Aorta (tissue), 5 donors: ENCODE results near the gene BAIAP2. TPM values are rescaled to one million over a fixed set of nuclear protein-coding genes. Genes with fewer than 3 reads are reported as not detected.

Experiments used
- ATAC-seq: fragments of 200-7000 bp; cut with Tn5 transposase; one replicate; pipeline ENCODE4 v1.9.1; 2022; ENCODE audit warnings: moderate library complexity; ENCODE audit not compliant: low FRiP score
- DNase-seq, 2 donors: peaks; one replicate each; pipeline ENCODE4 v3.0.0-alpha.2; 2020
- H3K27ac ChIP-seq, 2 donors: one replicate each; pipeline ENCODE4 v1.5.1; 2013; ENCODE audit warnings: low read length in 2 of 2, mild to moderate bottlenecking in 2 of 2, moderate library complexity in 2 of 2, control low read depth in 1 of 2, inconsistent platforms in 1 of 2, low read depth in 1 of 2
- H3K27me3 ChIP-seq, 2 donors: one replicate each; pipeline ENCODE4 v1.6.1; 2013; ENCODE audit warnings: control low read depth in 1 of 2, low read length in 1 of 2, mild to moderate bottlenecking in 1 of 2, moderate library complexity in 1 of 2; ENCODE audit not compliant: insufficient read depth in 2 of 2, control insufficient read depth in 1 of 2
- H3K36me3 ChIP-seq, 2 donors: one replicate each; pipeline ENCODE4 v1.6.1; 2013; ENCODE audit warnings: control low read depth in 1 of 2, low read length in 1 of 2, mild to moderate bottlenecking in 1 of 2; ENCODE audit not compliant: insufficient read depth in 2 of 2, control insufficient read depth in 1 of 2
- H3K4me1 ChIP-seq, 2 donors: one replicate each; pipeline ENCODE4 v1.6.1; 2013; ENCODE audit warnings: low read length in 2 of 2, control low read depth in 1 of 2, mild to moderate bottlenecking in 1 of 2, moderate library complexity in 1 of 2; ENCODE audit not compliant: insufficient read depth in 2 of 2, control insufficient read depth in 1 of 2
- H3K4me3 ChIP-seq, 2 donors: one replicate each; pipeline ENCODE4 v1.5.1; 2013; ENCODE audit warnings: low read length in 2 of 2, control low read depth in 1 of 2, mild to moderate bottlenecking in 1 of 2
- H3K9me3 ChIP-seq: one replicate; pipeline ENCODE4 v1.6.1; 2013; ENCODE audit warnings: mild to moderate bottlenecking, low read length; ENCODE audit not compliant: control insufficient read depth
- WGBS, 2 donors: extraction: QIAGEN DNeasy Blood & Tissue Kit; methylation state at CpG; one replicate each; pipeline ENCODE4 v1.1.7; 2013; 5-methylcytosine and 5-hydroxymethylcytosine counted together
- intact Hi-C, 2 donors: fragments of 100-400 bp; cut with DNase I; formaldehyde crosslinking; loops; one replicate each; pipeline versions ENCODE4 v1.14.2 to v1.15.0; 2022
- polyA plus RNA-seq, 2 donors: library from polyadenylated mRNA; stranded (reverse); fragments of 200-250 nt; gene quantifications; one replicate each; pipeline ENCODE4 v1.2.3, GENCODE V29; 2013
- total RNA-seq, 2 donors: library from RNA; stranded (reverse); fragmentation: NEBNext Ultra II Directional; extraction: Animal tissue kit (Norgen Biotek cat#: 25700); gene quantifications; one replicate each; pipeline ENCODE4 v1.2.1, GENCODE V29; 2021
- donor health status: healthy with polysubstance abuse.
- donor health status: Bipolar disorder and iron deficiency.
- donor health status: DM: no; HTN: no; CAD: no.
- donor health status: DM: no; HTN: no; CAD: no.
- donor health status: DM: yes; HTN: yes; CAD: no.

BAIAP2 gene
- total and polyA plus RNA-seq, 4 donors, result 1.7 to 23.7 (median 14.3) TPM

DNA sequence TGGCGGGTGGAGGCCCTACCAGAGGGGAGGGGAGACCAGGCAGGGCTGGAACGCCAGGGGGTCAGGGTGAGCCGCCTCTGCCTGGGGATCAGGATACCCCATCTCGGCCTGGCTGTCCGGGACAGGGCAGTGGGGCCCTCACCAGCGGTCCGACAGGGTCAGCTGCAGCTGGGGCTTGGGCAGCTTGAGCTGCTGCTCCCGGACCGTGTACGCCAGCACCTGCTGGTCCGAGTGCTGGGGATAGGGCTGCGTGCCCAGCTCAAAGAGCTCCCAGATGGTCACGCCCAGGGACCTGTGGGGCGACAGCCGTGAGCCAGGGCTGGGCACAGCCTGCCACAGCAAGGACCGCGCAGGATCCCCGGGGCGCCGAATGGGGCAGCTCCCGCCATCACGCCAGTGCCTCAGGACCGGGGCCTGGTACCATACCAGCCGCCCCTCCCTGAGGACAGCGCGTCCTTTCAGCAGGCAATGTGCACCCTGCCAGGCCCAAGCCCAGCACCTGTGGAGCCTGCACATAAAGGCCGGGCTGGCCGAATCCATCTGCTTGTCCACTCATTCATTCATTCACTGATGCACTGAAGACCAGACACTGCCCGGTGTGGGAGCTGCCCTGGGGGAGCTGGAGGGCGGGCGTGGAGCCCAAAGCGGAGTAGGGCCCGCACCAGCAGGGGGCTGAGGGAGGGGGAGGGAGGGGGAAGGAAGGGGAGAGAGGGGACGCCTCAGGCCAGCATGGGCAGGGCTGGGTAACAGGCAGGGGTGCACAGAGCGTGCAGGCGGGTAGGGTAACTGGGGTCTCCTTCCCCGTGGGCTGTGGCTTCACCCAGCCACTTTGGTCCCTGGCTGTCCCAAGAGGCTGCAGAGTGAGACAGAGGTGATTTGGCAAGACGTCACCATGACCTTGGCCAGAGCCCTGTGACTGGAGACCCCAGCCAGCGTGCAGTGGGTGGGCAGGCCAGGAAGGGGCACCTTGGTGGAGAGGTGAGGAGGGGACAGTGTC lies 88.4 kb downstream of the BAIAP2 start:
- H3K27me3 ChIP-seq, result no peaks in the 10 kb centered on the region
- no peaks in the 10 kb centered on the region for H3K36me3 ChIP-seq
- 92 to 95% methylated on average over 39 of the region's 39 CpGs for WGBS, 2 donors
- no peak overlapping the region for H3K27ac ChIP-seq
- DNase-seq (no peak), ATAC-seq (no peak)
- intact Hi-C loops, result no loop called here
- no peaks in the 10 kb centered on the region for H3K9me3 ChIP-seq
- H3K4me3 ChIP-seq, result no peak overlapping the region
- no peaks in the 10 kb centered on the region for H3K4me1 ChIP-seq

DNA sequence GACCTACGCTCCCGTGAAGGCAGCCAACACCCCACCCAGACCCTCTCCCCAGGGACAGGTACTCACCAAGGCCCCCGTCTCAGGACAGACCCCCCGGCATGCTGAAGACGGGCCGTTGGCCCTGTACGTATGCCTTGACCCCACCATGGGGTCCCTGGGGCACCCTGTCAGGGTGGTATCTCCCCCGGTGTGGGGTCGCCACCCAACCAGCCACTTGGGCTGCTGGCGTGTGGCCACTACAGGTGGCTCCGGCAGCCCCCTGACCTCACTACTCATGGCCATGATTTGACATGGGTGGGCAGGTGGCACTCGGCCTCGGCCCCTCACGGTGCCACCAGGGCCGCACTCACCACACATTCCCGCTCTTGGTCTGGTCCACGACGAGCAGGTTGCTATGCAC lies 89.4 kb downstream of the BAIAP2 start:
- Histone ChIP-seq H3K36me3 (no peaks in the 10 kb centered on the region), H3K27me3 (no peaks in the 10 kb centered on the region), H3K27ac (no peak overlapping the region), H3K4me3 (no peak overlapping the region), H3K4me1 (no peaks in the 10 kb centered on the region), H3K9me3 (no peaks in the 10 kb centered on the region)
- ATAC-seq (no peak), DNase-seq (no peak)
- intact Hi-C loops, result no loop called here
- 95% methylated on average over 18 of the region's 18 CpGs for WGBS, 2 donors

DNA sequence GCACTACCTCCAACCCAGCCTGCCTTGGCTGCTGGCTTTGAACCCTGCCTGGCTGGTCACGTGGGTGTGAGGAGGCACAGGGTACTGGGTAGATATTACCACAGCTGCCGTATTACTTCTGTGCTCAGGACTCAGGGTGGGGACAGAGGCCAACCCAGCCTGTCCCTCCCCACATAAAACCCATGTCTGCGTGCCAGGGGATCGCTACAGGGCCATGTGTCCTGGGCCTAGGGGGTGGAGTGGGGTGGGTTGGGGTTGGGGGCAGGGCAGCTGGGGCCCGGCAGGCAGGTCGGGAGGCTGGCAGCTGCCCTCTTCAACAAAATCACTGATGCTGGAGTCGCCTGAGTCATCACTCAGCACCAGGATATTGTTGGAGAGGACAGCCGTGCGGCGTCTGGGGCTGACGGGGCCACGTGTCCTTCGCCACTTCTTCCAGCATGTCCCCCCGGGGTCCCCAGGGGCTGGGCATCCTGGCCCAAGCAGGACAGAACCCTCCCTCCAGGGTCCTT lies 90.7 kb downstream of the BAIAP2 start:
- H3K36me3 ChIP-seq, result no peaks in the 10 kb centered on the region
- H3K4me3 ChIP-seq, result no peak overlapping the region
- H3K27ac ChIP-seq, result no peak overlapping the region
- WGBS, 2 donors, result 49 to 73% methylated on average over 14 of the region's 14 CpGs
- H3K27me3 ChIP-seq, result no peaks in the 10 kb centered on the region
- intact Hi-C loops, result no loop called here
- DNase-seq, result no peak
- H3K4me1 ChIP-seq, result no peaks in the 10 kb centered on the region
- no peak for ATAC-seq
- no peaks in the 10 kb centered on the region for H3K9me3 ChIP-seq

DNA sequence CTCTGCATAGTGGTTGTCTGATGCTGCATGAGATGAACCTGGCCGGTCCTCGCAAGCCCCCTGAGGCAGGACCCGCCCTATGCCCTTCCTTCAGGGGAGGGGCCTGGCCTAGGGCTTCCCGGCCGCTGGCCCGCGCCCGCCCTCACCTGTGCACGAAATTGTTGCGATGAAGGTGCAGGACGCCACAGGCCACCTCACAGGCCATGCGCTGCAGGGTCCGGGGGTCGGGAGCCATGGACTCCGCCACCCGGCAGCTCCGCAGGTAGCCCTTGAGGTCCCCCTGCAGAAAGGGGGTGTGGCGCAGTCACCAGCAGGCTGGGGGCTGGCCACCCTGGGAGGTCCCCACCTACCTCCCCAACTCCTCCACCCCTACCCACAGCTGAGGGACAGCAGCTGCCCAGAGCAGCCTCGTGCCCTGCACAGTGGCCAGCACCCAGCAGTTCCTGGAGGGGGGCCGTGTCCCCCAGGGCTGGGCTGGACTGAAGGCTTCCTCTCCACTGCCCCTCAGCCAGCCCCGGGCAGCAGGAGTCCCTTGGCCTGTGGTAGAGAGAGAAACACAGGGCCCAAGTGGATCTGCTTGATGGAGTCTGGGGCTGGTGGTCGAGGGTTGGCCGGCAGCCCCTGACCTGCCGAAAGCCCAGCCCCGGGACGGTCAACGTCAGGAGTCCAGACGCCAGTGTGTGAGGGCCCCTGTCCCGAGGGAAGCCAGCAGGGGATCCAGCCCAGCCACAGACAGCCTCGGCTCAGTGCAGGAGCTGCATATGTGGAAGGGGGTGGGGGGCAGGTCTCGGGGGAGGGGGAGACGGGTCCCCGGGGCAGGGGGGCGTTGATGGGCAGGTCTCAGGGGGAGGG lies 91.6 kb downstream of the BAIAP2 start:
- no peaks in the 10 kb centered on the region for H3K36me3 ChIP-seq

DNA sequence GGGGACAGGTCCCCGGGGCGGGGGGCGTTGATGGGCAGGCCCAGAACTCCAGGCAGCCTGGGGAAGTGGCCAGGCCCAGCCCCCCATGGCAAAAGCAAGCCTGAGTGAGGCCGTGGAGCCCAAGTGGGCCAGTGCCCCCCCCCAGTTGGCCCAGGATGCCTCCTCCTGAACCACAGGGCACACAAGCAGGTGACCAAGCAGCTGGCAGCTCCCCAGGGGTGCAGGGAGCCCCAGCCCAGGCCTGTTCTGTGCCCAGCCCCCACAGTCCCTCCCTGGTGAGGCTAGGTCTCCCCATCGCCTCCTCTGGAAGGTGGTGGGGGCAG lies 92.1 kb downstream of the BAIAP2 start:
- Histone ChIP-seq H3K36me3 (no peaks in the 10 kb centered on the region), H3K4me3 (no peak overlapping the region), H3K9me3 (no peaks in the 10 kb centered on the region), H3K27ac (no peak overlapping the region), H3K4me1 (no peaks in the 10 kb centered on the region), H3K27me3 (no peaks in the 10 kb centered on the region)
- no peak for ATAC-seq
- intact Hi-C loops, result no loop called here
- no peak for DNase-seq
- WGBS, 2 donors, result 51 to 93% methylated on average over 2 to 5 of the region's 5 CpGs

More for the DNA sequence above, 91.6 kb downstream of the BAIAP2 start:
- Histone ChIP-seq H3K9me3 (no peaks in the 10 kb centered on the region), H3K27me3 (no peaks in the 10 kb centered on the region), H3K4me1 (no peaks in the 10 kb centered on the region), H3K27ac (no peak overlapping the region), H3K4me3 (no peak overlapping the region)
- DNase-seq, result no peak
- ATAC-seq, result no peak
- 80 to 81% methylated on average over 25 to 34 of the region's 34 CpGs for WGBS, 2 donors
- intact Hi-C loops, result no loop called here

DNA sequence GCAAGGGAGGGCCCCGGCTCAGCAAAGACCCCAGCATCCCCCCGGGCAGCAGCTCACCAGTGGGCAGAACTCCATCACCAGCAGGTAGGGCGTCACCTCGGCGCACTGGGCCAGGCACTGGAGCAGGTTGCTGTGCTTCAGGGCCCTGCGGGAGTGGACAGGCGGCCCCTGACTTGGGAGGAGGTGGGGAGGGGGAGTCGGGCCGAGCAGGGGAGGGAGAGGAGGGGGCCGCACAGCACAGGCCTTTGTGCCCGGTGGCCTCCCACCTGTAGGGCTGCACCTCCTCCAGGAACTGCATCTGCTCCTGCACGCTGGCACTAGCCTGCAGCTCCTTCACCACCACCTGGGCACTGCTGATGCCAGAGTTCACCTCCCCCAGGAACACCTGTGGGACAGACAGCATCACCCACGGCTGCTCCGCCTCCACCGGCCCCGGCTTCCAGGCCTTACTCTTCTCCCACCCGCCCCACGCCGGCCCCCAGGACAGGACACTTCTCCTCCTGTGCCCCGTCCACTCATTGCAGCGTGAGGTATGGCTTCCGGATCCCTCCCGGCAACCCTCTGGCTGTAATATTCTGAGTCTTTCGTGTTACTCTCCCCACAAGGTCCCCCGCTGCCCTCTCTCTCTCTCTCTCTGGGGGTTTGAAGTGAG lies 92.7 kb downstream of the BAIAP2 start:
- Histone ChIP-seq H3K4me3 (no peak overlapping the region), H3K9me3 (no peaks in the 10 kb centered on the region), H3K4me1 (no peaks in the 10 kb centered on the region), H3K27ac (no peak overlapping the region), H3K36me3 (no peaks in the 10 kb centered on the region), H3K27me3 (no peaks in the 10 kb centered on the region)
- DNase-seq, result no peak
- intact Hi-C loops, result no loop called here
- 80 to 86% methylated on average over 22 to 25 of the region's 25 CpGs for WGBS, 2 donors
- ATAC-seq, result no peak

DNA sequence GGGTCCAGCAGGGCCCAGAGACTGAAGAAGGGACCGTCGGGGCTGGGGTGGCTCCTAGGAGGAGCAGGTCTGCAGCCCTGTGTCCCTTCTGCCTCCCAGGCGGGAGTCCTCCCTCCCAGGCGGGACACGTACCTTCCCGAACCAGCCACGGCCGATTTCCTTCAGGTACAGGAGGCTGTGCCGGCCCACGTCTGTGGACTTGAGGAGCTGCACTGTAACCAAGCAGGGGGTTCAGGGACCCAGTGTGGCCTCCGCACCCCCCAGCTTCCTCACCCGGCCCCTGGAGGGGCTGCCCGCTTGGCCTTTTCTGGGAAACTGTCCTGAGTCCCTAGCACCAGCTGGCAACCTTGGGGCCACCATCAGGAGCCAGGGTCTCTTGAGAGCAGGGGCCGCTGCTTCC lies 93.4 kb downstream of the BAIAP2 start:
- intact Hi-C loops, result no loop called here
- no peak for ATAC-seq
- Histone ChIP-seq H3K9me3 (no peaks in the 10 kb centered on the region), H3K27me3 (no peaks in the 10 kb centered on the region), H3K4me3 (no peak overlapping the region), H3K36me3 (no peaks in the 10 kb centered on the region), H3K27ac (no peak overlapping the region), H3K4me1 (no peaks in the 10 kb centered on the region)
- 85 to 91% methylated on average over 11 to 14 of the region's 14 CpGs for WGBS, 2 donors
- DNase-seq, result no peak

DNA sequence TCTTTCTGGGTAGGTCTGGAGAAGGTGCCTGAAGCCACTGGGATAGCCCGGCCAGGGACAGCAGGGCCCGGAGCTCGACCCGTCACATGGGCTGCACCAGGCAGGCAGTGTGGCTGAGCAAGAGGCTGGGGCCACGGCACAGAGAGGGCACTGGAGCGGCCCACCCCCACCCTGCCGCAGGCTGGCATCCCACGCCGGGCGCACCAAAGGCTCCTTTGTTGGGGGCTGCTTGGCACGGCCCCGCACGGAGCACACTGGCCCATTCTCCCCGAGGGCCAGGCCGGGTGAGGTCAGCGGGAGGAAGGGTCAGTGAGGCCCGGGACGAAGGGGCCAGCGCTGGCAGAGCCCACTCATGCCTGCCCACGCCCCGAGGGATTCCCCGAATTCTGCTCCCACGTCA lies 93.8 kb downstream of the BAIAP2 start:
- ATAC-seq (no peak), DNase-seq (no peak)
- Histone ChIP-seq H3K36me3 (no peaks in the 10 kb centered on the region), H3K27ac (no peak overlapping the region), H3K27me3 (no peaks in the 10 kb centered on the region), H3K4me3 (no peak overlapping the region), H3K9me3 (no peaks in the 10 kb centered on the region), H3K4me1 (no peaks in the 10 kb centered on the region)
- intact Hi-C loops, result no loop called here
- WGBS, 2 donors, result 88 to 89% methylated on average over 20 to 23 of the region's 23 CpGs
